Thoracic aorta (tissue), 2 donors: ENCODE data around the gene CRIP1. TPM values are rescaled to one million over a fixed set of nuclear protein-coding genes. Genes with fewer than 3 reads are reported as not detected.

Source experiments
- ATAC-seq: fragments of 150-250 bp; one replicate; pipeline ENCODE4 v1.8.0; 2017; ENCODE audit warnings: low read depth; ENCODE audit not compliant: insufficient number of reproducible peaks, low FRiP score
- DNase-seq: peaks from one replicate; pipeline ENCODE4 v3.0.0-alpha.2; 2020; ENCODE audit warnings: low spot score
- H3K27ac ChIP-seq, 2 donors: fragments of 200-600 bp; sonication (generic); 1 replicate in 1 of 2; 2 replicates in 1 of 2; pipeline ENCODE4 v1.5.1; 2016; ENCODE audit warnings: mild to moderate bottlenecking in 2 of 2, moderate library complexity in 2 of 2
- H3K27me3 ChIP-seq: fragments of 200-600 bp; sonication (generic); replicated peaks from 2 replicates; pipeline ENCODE4 v1.6.0; 2016; ENCODE audit warnings: mild to moderate bottlenecking; ENCODE audit not compliant: insufficient read depth
- H3K36me3 ChIP-seq: fragments of 200-600 bp; sonication (generic); one replicate; pipeline ENCODE4 v1.5.1; 2016
- H3K4me1 ChIP-seq, 2 donors: fragments of 200-600 bp; sonication (generic); 1 replicate in 1 of 2; 2 replicates in 1 of 2; pipeline versions ENCODE4 v1.5.1 to v1.6.0; 2016; ENCODE audit warnings: low read depth in 2 of 2, mild to moderate bottlenecking in 1 of 2; ENCODE audit not compliant: control insufficient read depth in 1 of 2
- H3K4me3 ChIP-seq: fragments of 200-600 bp; sonication (generic); 2 replicates; pipeline ENCODE4 v1.5.1; 2016; ENCODE audit warnings: mild to moderate bottlenecking
- H3K9me3 ChIP-seq: fragments of 200-600 bp; sonication (generic); 2 replicates; pipeline ENCODE4 v1.5.1; 2016
- CTCF ChIP-seq: fragments of 200-600 bp; sonication (generic); IDR thresholded peaks from one replicate; pipeline ENCODE4 v1.5.1; 2019; ENCODE audit warnings: antibody characterized with exemption
- total RNA-seq, 2 donors: library from RNA; depleted of rRNA; stranded (reverse); fragments of >200 nt; gene quantifications; one replicate each; pipeline versions ENCODE4 v1.1.0 to v1.2.3, GENCODE V29; 2016

The CRIP1 gene
- total RNA-seq, 2 donors from 2014 or later, result 75.4 to 325 TPM

- H3K4me1 ChIP-seq, result peaks cover 32 to 59% of the 10 kb centered on the region in 2 donors
- TF ChIP-seq CTCF, result no peak
These were observed 14.7 kb upstream of the CRIP1 start for GRCh38 chr14:105471823-105472485.

GRCh38 chr14:105472486-105472991 lies 14.1 kb upstream of the CRIP1 start:
- H3K4me3 ChIP-seq, result peak overlapping the region; percentile 25

More at GRCh38 chr14:105471823-105472485, 14.7 kb upstream of the CRIP1 start:
- no peak overlapping the region for H3K4me3 ChIP-seq
- peak overlapping the region; percentile 61 to 96 for H3K27ac ChIP-seq
- no peak for ATAC-seq
- no peaks in the 10 kb centered on the region for H3K27me3 ChIP-seq
- H3K36me3 ChIP-seq, result peaks cover 3% of the 10 kb centered on the region
- H3K9me3 ChIP-seq, result no peaks in the 10 kb centered on the region
- DNase-seq, result no peak

GRCh38 chr14:105473033-105473676 lies 13.5 kb upstream of the CRIP1 start:
- Histone ChIP-seq H3K9me3 (no peaks in the 10 kb centered on the region), H3K4me3 (peak overlapping the region; percentile 68), H3K27me3 (no peaks in the 10 kb centered on the region), H3K36me3 (peaks cover 3% of the 10 kb centered on the region), H3K4me1 (peaks cover 36 to 61% of the 10 kb centered on the region in 2 donors), H3K27ac (peak overlapping the region; percentile 74 to 96)
- TF ChIP-seq CTCF, result no peak
- ATAC-seq (no peak), DNase-seq (no peak)

More at GRCh38 chr14:105472486-105472991, 14.1 kb upstream of the CRIP1 start:
- Histone ChIP-seq H3K4me1 (peaks cover 36 to 65% of the 10 kb centered on the region in 2 donors), H3K9me3 (no peaks in the 10 kb centered on the region), H3K27me3 (no peaks in the 10 kb centered on the region), H3K36me3 (peaks cover 3% of the 10 kb centered on the region), H3K27ac (peak overlapping the region; percentile 61 to 96)
- ATAC-seq, result no peak
- no peak for TF ChIP-seq CTCF
- DNase-seq, result no peak

- peak overlapping the region; percentile 74 to 96 for H3K27ac ChIP-seq
- no peaks in the 10 kb centered on the region for H3K9me3 ChIP-seq
- H3K4me1 ChIP-seq, result peaks cover 30 to 54% of the 10 kb centered on the region in 2 donors
- TF ChIP-seq CTCF, result no peak
- peaks cover 3% of the 10 kb centered on the region for H3K36me3 ChIP-seq
- no peaks in the 10 kb centered on the region for H3K27me3 ChIP-seq
- H3K4me3 ChIP-seq, result peak overlapping the region; percentile 68
- ATAC-seq (peak; percentile 66), DNase-seq (peak; percentile 98)
These were observed 12.8 kb upstream of the CRIP1 start for GRCh38 chr14:105473677-105474482.
